ENCODE measurements around the gene TVP23C. TPM values are rescaled to one million over a fixed set of nuclear protein-coding genes. Genes with fewer than 3 reads are reported as not detected.

Gene TVP23C
- total and polyA plus RNA-seq, 2 of the 8 experiments (the other 6 are each of a cell fraction or from before 2014, with no cell fraction given), result 2.9 to 9.6 TPM

DNA sequence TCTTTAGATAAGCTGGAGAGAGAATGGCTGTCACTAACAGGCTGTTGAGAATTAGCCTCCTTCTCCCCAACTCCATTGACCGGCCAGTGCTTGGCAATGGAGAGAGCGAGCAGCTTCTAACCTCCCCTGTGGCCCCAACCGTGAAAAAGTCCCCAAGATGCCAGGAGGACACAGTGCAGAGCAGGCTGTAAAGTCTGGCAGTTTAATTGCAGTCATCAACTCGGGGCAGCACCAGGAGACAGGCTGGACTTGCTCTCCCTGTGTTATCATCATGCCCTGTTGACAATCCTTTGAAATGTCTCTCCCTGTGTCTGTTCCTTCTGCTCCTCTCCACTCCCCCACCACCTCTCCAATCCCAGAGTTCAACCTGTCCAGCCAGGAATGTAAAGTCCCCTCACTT lies 95.2 kb downstream of the TVP23C start:
- H3K27ac ChIP-seq (ENCODE audit: low read depth, low read length), result no peak overlapping the region
- CTCF ChIA-PET (ENCODE audit: partially characterized antibody), result interaction anchor here (0.7 to 1.5 kb wide), 2 partner anchors 33 to 35 kb away, joined by 3 read pairs; no protein-coding TSS in a partner anchor
- no peak for FAIRE-seq

More for the DNA sequence above, 95.2 kb downstream of the TVP23C start:
- H3K23ac ChIP-seq (ENCODE audit: insufficient read length), result no peak overlapping the region
- POLR2A ChIA-PET (ENCODE audit: partially characterized antibody), result interaction anchor here (0.8 kb wide), 1 partner anchor 10 kb away, joined by 3 read pairs; no protein-coding TSS in a partner anchor
- H3K4me1 ChIP-seq (replicated peaks in 1 of 4; ENCODE audit: control insufficient read depth in 3 of 4, insufficient read depth in 4 of 4, low read length in 3 of 4), result peaks cover 0 to 7% (median 4%) of the 10 kb centered on the region in 4 experiments; a peak in 4 of 7 replicates
- no peak for TF ChIP-seq SUZ12 (IDR thresholded peaks at IDR 0.05; ENCODE audit: low read length)
- TF ChIP-seq KDM1A (IDR thresholded peaks at IDR 0.05; ENCODE audit: borderline replicate concordance, low read length), result no peak
- TF ChIP-seq SAP30 (IDR thresholded peaks at IDR 0.05; ENCODE audit: insufficient read depth, insufficient replicate concordance, low read length), result no peak
- no peak overlapping the region for H3K14ac ChIP-seq (ENCODE audit: insufficient read length)
- H3K36me3 ChIP-seq (ENCODE audit: control insufficient read depth in 2 of 4, insufficient read depth in 4 of 4, low read length in 3 of 4), result no peaks in the 10 kb centered on the region; a peak in 1 of 8 replicates
- H2BK5ac ChIP-seq (ENCODE audit: low read depth, low read length), result no peak overlapping the region
- H3K9me3 ChIP-seq (ENCODE audit: insufficient read depth in 2 of 2, low read depth in 1 of 2, low read length in 1 of 2), result no peaks in the 10 kb centered on the region
- H4K5ac ChIP-seq (ENCODE audit: insufficient read length, low read depth, low read length), result no peak overlapping the region
- no peak overlapping the region for H3K4me3 ChIP-seq (ENCODE audit: extremely low read depth in 1 of 4, insufficient read depth in 2 of 4, low read depth in 3 of 4, low read length in 4 of 4)
- no peak overlapping the region for H2BK20ac ChIP-seq (ENCODE audit: low read length)
- no peak overlapping the region for H2BK15ac ChIP-seq (ENCODE audit: low read length)
- H4K91ac ChIP-seq (replicated peaks; ENCODE audit: insufficient read length, low read length), result no peak overlapping the region
- no peak overlapping the region for H4K8ac ChIP-seq (ENCODE audit: extremely low read depth, insufficient read depth, low read length)
- no peak overlapping the region for H2BK12ac ChIP-seq (ENCODE audit: low read depth, low read length)
- peaks cover 0 to 13% of the 10 kb centered on the region in 2 experiments for H4K20me1 ChIP-seq (replicated peaks in 1 of 2; ENCODE audit: control insufficient read depth in 1 of 2, insufficient read depth in 2 of 2, low read length in 2 of 2)
- H3K18ac ChIP-seq (ENCODE audit: extremely low read depth, low read length), result no peak overlapping the region
- no peak for DNase-seq (ENCODE audit: low read depth in 1 of 2, low spot score in 2 of 2)
- H3K9ac ChIP-seq (replicated peaks in 1 of 4; ENCODE audit: extremely low read depth in 1 of 4, low read depth in 3 of 4, low read length in 3 of 4), result no peak overlapping the region
- H2AFZ ChIP-seq (ENCODE audit: low read length), result no peak overlapping the region
- H3K56ac ChIP-seq (replicated peaks; ENCODE audit: insufficient read length, low read depth, low read length), result no peak overlapping the region
- H3K23me2 ChIP-seq (ENCODE audit: low read depth, low read length), result peaks cover 10% of the 10 kb centered on the region
- 0 out of 7 replicates have a peak, but pooled peaks cover 0 to 3% (median 0%) of the 10 kb centered on the region in 4 experiments for H3K27me3 ChIP-seq (replicated peaks in 1 of 4; ENCODE audit: control insufficient read depth in 3 of 4, extremely low read depth in 1 of 4, insufficient read depth in 3 of 4, low read length in 3 of 4)
- whole genome bisulfite sequencing, 2 experiments (ENCODE audit: extremely low coverage in 1 of 2, insufficient coverage in 1 of 2, insufficient read length in 1 of 2, insufficient replicate concordance in 2 of 2, low coverage in 1 of 2, low lambda C conversion rate in 2 of 2, missing lambda C conversion rate in 1 of 2), result 68% methylated on average over 4 of the region's 4 CpGs; no CpG with 5 or more reads in 1 of the 2 experiments
- H2AK5ac ChIP-seq (ENCODE audit: low read depth, low read length), result no peak overlapping the region
- H3K4ac ChIP-seq (replicated peaks; ENCODE audit: insufficient read length, low read depth, low read length), result no peak overlapping the region
- H3K79me2 ChIP-seq (ENCODE audit: control insufficient read depth in 1 of 2, insufficient read depth in 2 of 2, low read length in 2 of 2), result no peaks in the 10 kb centered on the region
- no peak overlapping the region for H2BK120ac ChIP-seq (replicated peaks; ENCODE audit: low read depth, low read length)
- no peak overlapping the region for H3K4me2 ChIP-seq (ENCODE audit: insufficient read depth in 1 of 2, low read depth in 2 of 2, low read length in 2 of 2)
- peaks cover 8% of the 10 kb centered on the region; the same call in 1 of the 2 replicates for H3K79me1 ChIP-seq (ENCODE audit: low read depth, low read length)
